ENCODE results near the gene PKDCC. TPM values are rescaled to one million over a fixed set of nuclear protein-coding genes. Genes with fewer than 3 reads are reported as not detected.
A peak's percentile ranks its signal among the peaks of the same experiment; 100 is the strongest.

PKDCC gene
- total RNA-seq, 2 donors from 2014 or later: 85.3 to 105 TPM

DNA sequence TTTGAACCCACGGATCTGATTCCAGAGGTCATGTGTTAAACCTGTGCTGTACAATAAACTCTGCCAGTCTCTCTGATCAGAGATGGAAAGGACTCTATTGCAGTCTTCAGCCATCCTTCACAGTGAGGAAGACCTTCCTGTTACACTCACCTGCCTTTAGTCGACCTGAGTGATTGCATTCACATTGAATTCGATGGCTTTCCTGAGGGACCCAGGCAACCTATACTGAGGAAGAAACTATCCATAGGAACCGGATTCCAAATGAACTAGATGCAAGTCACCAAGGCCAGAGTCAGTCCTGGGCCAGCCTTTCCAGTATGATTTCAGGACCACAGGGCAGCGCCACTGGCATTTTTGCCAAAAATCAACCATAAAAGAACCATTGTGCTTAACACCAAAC, 56.8 kb downstream of the PKDCC start:
- H3K36me3 Mint-ChIP-seq (ENCODE audit: low read depth): peaks cover 2% of the 10 kb centered on the region
- DNase-seq: no peak
- peaks cover 3% of the 10 kb centered on the region for H3K4me1 ChIP-seq (ENCODE audit: control insufficient read depth, insufficient read depth, low read length)
- no peak overlapping the region for H3K9ac ChIP-seq (ENCODE audit: extremely low read depth, low read length, poor library complexity, severe bottlenecking)
- H3K27me3 Mint-ChIP-seq (ENCODE audit: insufficient read depth): peaks cover 2% of the 10 kb centered on the region
- no peak overlapping the region for H3K27ac ChIP-seq (ENCODE audit: low read depth, low read length)
- H3K36me3 ChIP-seq (ENCODE audit: control insufficient read depth, insufficient read depth, low read length): no peaks in the 10 kb centered on the region
- H3K27me3 ChIP-seq (ENCODE audit: control insufficient read depth, insufficient read depth, low read length, poor library complexity, severe bottlenecking): no peaks in the 10 kb centered on the region
- peaks cover 21% of the 10 kb centered on the region for H3K4me1 Mint-ChIP-seq
- TF ChIP-seq, protein P1, sequence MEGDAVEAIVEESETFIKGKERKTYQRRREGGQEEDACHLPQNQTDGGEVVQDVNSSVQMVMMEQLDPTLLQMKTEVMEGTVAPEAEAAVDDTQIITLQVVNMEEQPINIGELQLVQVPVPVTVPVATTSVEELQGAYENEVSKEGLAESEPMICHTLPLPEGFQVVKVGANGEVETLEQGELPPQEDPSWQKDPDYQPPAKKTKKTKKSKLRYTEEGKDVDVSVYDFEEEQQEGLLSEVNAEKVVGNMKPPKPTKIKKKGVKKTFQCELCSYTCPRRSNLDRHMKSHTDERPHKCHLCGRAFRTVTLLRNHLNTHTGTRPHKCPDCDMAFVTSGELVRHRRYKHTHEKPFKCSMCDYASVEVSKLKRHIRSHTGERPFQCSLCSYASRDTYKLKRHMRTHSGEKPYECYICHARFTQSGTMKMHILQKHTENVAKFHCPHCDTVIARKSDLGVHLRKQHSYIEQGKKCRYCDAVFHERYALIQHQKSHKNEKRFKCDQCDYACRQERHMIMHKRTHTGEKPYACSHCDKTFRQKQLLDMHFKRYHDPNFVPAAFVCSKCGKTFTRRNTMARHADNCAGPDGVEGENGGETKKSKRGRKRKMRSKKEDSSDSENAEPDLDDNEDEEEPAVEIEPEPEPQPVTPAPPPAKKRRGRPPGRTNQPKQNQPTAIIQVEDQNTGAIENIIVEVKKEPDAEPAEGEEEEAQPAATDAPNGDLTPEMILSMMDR (conservative IDR thresholded peaks at IDR 0.05): no peak
- no peaks in the 10 kb centered on the region for H3K9me3 ChIP-seq (ENCODE audit: control insufficient read depth, low read length)
- peaks cover 11% of the 10 kb centered on the region for H3K9me3 Mint-ChIP-seq
- no peak overlapping the region for H3K4me3 Mint-ChIP-seq
- H3K4me3 ChIP-seq (ENCODE audit: low read length): no peak overlapping the region
- H3K27ac Mint-ChIP-seq: no peak overlapping the region
- WGBS, 2 experiments (ENCODE audit: insufficient coverage in 1 of 2, insufficient read length in 1 of 2): 91 to 98% methylated on average over 5 of the region's 5 CpGs

DNA sequence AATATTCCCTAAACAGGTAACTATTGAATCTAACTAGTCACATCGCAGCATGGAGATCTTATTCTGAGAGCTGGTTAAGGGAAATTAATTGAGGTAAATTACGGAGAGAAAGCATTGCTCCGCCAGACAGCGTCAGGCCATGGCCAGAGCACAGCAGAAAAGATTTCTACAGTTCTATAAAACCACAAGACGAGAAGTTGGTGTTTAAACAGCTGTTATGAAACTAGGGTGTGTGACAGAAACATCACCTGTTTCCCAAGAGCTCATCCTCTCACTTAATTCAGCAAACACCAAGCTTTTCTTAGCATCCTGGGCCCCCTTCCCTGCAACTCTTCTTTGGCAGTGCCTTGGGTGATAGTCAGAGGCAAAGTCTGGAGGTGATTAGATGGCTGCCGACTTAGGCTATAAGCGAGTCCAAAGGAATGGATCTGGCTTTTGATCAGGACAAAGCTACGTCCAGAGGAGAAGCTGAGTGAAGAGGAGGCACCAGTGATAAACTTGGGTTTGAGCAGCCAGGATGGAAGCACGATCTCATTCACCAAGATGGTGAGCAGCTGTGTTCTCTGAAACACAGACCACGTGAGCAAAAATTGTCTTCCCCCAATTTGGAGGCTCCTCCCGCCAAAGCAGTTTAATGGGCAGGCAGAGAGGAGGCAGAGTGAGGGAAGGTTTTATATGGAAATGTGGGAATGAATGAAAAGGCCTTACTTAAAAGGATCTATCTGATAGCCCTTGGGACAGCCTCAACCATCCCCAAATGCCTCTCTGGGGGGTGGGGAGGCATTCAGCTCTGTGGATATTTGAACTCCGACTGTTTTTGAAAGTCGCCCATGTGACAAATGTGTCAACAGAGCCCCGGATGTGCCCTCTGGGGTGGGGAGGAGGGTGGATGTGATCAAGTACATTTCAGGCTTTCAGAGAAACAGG, 57.8 kb downstream of the PKDCC start:
- Mint-ChIP-seq H3K27ac (no peak overlapping the region), H3K4me3 (no peak overlapping the region), H3K9me3 (peaks cover 1% of the 10 kb centered on the region), H3K4me1 (peaks cover 21% of the 10 kb centered on the region), H3K27me3 (ENCODE audit: insufficient read depth) (no peaks in the 10 kb centered on the region), H3K36me3 (ENCODE audit: low read depth) (peaks cover under 1% of the 10 kb centered on the region)
- TF ChIP-seq, protein P1 (conservative IDR thresholded peaks at IDR 0.05): no peak
- Histone ChIP-seq H3K9ac (ENCODE audit: extremely low read depth, low read length, poor library complexity, severe bottlenecking) (no peak overlapping the region), H3K4me1 (ENCODE audit: control insufficient read depth, insufficient read depth, low read length) (peaks cover 3% of the 10 kb centered on the region), H3K27ac (ENCODE audit: low read depth, low read length) (no peak overlapping the region), H3K4me3 (ENCODE audit: low read length) (no peak overlapping the region), H3K36me3 (ENCODE audit: control insufficient read depth, insufficient read depth, low read length) (no peaks in the 10 kb centered on the region), H3K9me3 (ENCODE audit: control insufficient read depth, low read length) (no peaks in the 10 kb centered on the region), H3K27me3 (ENCODE audit: control insufficient read depth, insufficient read depth, low read length, poor library complexity, severe bottlenecking) (no peaks in the 10 kb centered on the region)
- DNase-seq: peak; percentile 53
- WGBS, 2 experiments (ENCODE audit: insufficient coverage in 1 of 2, insufficient read length in 1 of 2): 81 to 86% methylated on average over 13 to 14 of the region's 14 CpGs

DNA sequence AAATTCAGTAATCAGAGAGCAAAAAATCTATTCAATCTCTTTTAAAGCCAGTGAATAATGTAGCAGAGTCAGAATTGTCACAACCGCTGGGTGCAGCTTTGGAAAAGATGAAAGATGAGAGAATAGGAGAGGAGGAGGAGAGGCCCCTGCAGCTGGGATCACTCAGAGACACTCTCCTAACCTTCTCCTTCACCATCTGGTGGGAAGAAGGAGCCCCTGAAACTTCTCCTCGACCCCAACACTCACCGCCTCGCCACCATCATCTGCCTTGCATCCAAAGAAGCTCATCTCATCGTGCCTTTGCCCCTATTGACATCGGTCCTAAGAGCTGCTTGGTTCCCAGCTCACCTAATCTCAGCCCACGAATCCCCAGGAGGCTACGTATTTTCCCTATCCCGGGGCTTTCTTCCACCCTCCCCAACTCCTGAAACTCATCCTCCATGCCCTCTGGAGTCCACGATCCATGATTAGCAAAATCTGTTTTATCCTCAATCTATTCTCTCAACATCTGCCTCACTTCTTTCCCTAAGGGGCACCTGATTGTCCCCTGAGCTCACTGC, 58.5 kb downstream of the PKDCC start:
- Mint-ChIP-seq H3K27me3 (ENCODE audit: insufficient read depth) (no peaks in the 10 kb centered on the region), H3K9me3 (no peaks in the 10 kb centered on the region), H3K4me3 (no peak overlapping the region), H3K36me3 (ENCODE audit: low read depth) (no peaks in the 10 kb centered on the region), H3K27ac (no peak overlapping the region), H3K4me1 (peaks cover 21% of the 10 kb centered on the region)
- H3K9me3 ChIP-seq (ENCODE audit: control insufficient read depth, low read length): no peaks in the 10 kb centered on the region
- no peak overlapping the region for H3K27ac ChIP-seq (ENCODE audit: low read depth, low read length)
- H3K27me3 ChIP-seq (ENCODE audit: control insufficient read depth, insufficient read depth, low read length, poor library complexity, severe bottlenecking): no peaks in the 10 kb centered on the region
- H3K4me1 ChIP-seq (ENCODE audit: control insufficient read depth, insufficient read depth, low read length): peaks cover 3% of the 10 kb centered on the region
- WGBS, 2 experiments (ENCODE audit: insufficient coverage in 1 of 2, insufficient read length in 1 of 2): 90 to 97% methylated on average over 7 to 10 of the region's 10 CpGs
- no peak overlapping the region for H3K4me3 ChIP-seq (ENCODE audit: low read length)
- H3K36me3 ChIP-seq (ENCODE audit: control insufficient read depth, insufficient read depth, low read length): no peaks in the 10 kb centered on the region
- H3K9ac ChIP-seq (ENCODE audit: extremely low read depth, low read length, poor library complexity, severe bottlenecking): no peak overlapping the region
- TF ChIP-seq, protein P1 (conservative IDR thresholded peaks at IDR 0.05): no peak
- DNase-seq: peak; percentile 35

Data from endodermal cell (in vitro differentiated cells).